Measurements from ENCODE around the gene LUZP2. TPM values are rescaled to one million over a fixed set of nuclear protein-coding genes. Genes with fewer than 3 reads are reported as not detected.

LUZP2 gene
- polyA plus RNA-seq, 1 of the 3 experiments (the other 2 are of a cell fraction): 0.03 TPM

GRCh38 chr11:24793479-24793878, 296.6 kb downstream of the LUZP2 start:
- Histone ChIP-seq H3K27me3 (ENCODE audit: insufficient read depth) (no peaks in the 10 kb centered on the region), H3K9me2 (no peaks in the 10 kb centered on the region), H3K9ac (no peak overlapping the region), H3K36me3 (replicated peaks in 1 of 2; ENCODE audit: control insufficient read depth in 1 of 2, insufficient read depth in 2 of 2, low read length in 1 of 2) (no peaks in the 10 kb centered on the region), H2AFZ (ENCODE audit: low read depth) (no peak overlapping the region), H3F3A (replicated peaks; ENCODE audit: insufficient read depth) (no peaks in the 10 kb centered on the region), H4K20me1 (ENCODE audit: insufficient read depth) (no peaks in the 10 kb centered on the region), H3K4me3 (ENCODE audit: low read depth in 2 of 2, low read length in 1 of 2) (no peak overlapping the region), H3K9me3 (no peaks in the 10 kb centered on the region), H3K27ac (ENCODE audit: low read depth in 2 of 2, low read length in 1 of 2) (no peak overlapping the region), H3K4me2 (no peak overlapping the region), H3K79me2 (ENCODE audit: insufficient read depth) (no peaks in the 10 kb centered on the region), H3K4me1 (ENCODE audit: control insufficient read depth in 1 of 2, insufficient read depth in 2 of 2, low read depth in 1 of 2, low read length in 1 of 2) (no peaks in the 10 kb centered on the region)
- ChIA-PET POLR2A (no interaction called here), CTCF (interaction anchor here (0.7 kb wide), 1 partner anchor 13 kb away, joined by 3 read pairs; no protein-coding TSS in a partner anchor)
- WGBS (ENCODE audit: low lambda C conversion rate): 68% methylated on average over 2 of the region's 2 CpGs
- no peak for DNase-seq
- TF ChIP-seq EZH2phosphoT487 (IDR thresholded peaks at IDR 0.05; ENCODE audit: borderline replicate concordance, low read depth): no peak
- no peak for TF ChIP-seq EP300 (IDR thresholded peaks at IDR 0.05; ENCODE audit: borderline replicate concordance in 1 of 2, low read depth in 1 of 2, low read length in 1 of 2)
- no peak for TF ChIP-seq NRF1 (IDR thresholded peaks at IDR 0.05; ENCODE audit: low read depth, low read length)
- TF ChIP-seq, protein P1, sequence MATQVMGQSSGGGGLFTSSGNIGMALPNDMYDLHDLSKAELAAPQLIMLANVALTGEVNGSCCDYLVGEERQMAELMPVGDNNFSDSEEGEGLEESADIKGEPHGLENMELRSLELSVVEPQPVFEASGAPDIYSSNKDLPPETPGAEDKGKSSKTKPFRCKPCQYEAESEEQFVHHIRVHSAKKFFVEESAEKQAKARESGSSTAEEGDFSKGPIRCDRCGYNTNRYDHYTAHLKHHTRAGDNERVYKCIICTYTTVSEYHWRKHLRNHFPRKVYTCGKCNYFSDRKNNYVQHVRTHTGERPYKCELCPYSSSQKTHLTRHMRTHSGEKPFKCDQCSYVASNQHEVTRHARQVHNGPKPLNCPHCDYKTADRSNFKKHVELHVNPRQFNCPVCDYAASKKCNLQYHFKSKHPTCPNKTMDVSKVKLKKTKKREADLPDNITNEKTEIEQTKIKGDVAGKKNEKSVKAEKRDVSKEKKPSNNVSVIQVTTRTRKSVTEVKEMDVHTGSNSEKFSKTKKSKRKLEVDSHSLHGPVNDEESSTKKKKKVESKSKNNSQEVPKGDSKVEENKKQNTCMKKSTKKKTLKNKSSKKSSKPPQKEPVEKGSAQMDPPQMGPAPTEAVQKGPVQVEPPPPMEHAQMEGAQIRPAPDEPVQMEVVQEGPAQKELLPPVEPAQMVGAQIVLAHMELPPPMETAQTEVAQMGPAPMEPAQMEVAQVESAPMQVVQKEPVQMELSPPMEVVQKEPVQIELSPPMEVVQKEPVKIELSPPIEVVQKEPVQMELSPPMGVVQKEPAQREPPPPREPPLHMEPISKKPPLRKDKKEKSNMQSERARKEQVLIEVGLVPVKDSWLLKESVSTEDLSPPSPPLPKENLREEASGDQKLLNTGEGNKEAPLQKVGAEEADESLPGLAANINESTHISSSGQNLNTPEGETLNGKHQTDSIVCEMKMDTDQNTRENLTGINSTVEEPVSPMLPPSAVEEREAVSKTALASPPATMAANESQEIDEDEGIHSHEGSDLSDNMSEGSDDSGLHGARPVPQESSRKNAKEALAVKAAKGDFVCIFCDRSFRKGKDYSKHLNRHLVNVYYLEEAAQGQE (IDR thresholded peaks at IDR 0.05; ENCODE audit: low read depth, low read length): no peak
- no peak for TF ChIP-seq JUND (IDR thresholded peaks at IDR 0.05)
- no peak for TF ChIP-seq GATA2 (CRISPR knock-in tag; IDR thresholded peaks at IDR 0.05)
- TF ChIP-seq POLR2AphosphoS5 (IDR thresholded peaks at IDR 0.05; ENCODE audit: low read depth, low read length): no peak
- no peak for TF ChIP-seq MAX (IDR thresholded peaks at IDR 0.05; ENCODE audit: low read depth)
- no peak for TF ChIP-seq RAD21 (IDR thresholded peaks at IDR 0.05; ENCODE audit: low read length)
- TF ChIP-seq FOSL2 (IDR thresholded peaks at IDR 0.05; ENCODE audit: borderline replicate concordance, low read depth): no peak

DNA sequence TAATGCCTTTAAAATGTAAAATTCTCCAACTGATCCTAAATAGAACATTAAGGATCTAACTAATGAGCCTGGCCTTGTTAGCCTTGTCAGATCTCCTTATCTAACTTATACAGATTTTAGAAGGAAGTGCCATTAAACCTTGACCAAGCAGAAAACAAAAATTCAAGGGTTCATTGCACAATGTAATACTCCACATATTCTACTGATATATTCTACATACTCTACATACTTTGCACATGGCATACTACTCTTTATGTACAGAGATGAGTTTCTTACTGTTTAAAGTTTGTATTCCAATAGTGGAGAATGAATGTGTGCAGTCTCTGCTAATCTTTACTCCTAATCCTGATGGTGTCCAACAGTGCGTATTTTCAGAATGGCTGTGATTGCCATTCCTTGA, 297.2 kb downstream of the LUZP2 start:
- Histone ChIP-seq H3K9ac (no peak overlapping the region), H3K9me3 (no peaks in the 10 kb centered on the region), H3K27me3 (ENCODE audit: insufficient read depth) (no peaks in the 10 kb centered on the region), H3K4me1 (ENCODE audit: control insufficient read depth in 1 of 2, insufficient read depth in 2 of 2, low read depth in 1 of 2, low read length in 1 of 2) (no peaks in the 10 kb centered on the region), H3K27ac (ENCODE audit: low read depth in 2 of 2, low read length in 1 of 2) (no peak overlapping the region), H2AFZ (ENCODE audit: low read depth) (no peak overlapping the region), H3K79me2 (ENCODE audit: insufficient read depth) (no peaks in the 10 kb centered on the region), H3F3A (replicated peaks; ENCODE audit: insufficient read depth) (no peaks in the 10 kb centered on the region), H3K9me2 (no peaks in the 10 kb centered on the region), H4K20me1 (ENCODE audit: insufficient read depth) (no peaks in the 10 kb centered on the region), H3K4me2 (no peak overlapping the region), H3K4me3 (ENCODE audit: low read depth in 2 of 2, low read length in 1 of 2) (no peak overlapping the region), H3K36me3 (replicated peaks in 1 of 2; ENCODE audit: control insufficient read depth in 1 of 2, insufficient read depth in 2 of 2, low read length in 1 of 2) (no peaks in the 10 kb centered on the region)
- WGBS (ENCODE audit: low lambda C conversion rate): 73% methylated on average over 1 of the region's 1 CpG
- ChIA-PET CTCF (interaction anchor here (0.7 kb wide), 1 partner anchor 12 kb away, joined by 3 read pairs; no protein-coding TSS in a partner anchor), POLR2A (no interaction called here)
- DNase-seq: no peak
- TF ChIP-seq MAX (IDR thresholded peaks at IDR 0.05; ENCODE audit: low read depth) (no peak), ELF1 (IDR thresholded peaks at IDR 0.05) (no peak), MEF2A (IDR thresholded peaks at IDR 0.05; ENCODE audit: borderline replicate concordance, low read depth) (no peak), GATA2 (CRISPR knock-in tag; IDR thresholded peaks at IDR 0.05) (no peak), TEAD4 (IDR thresholded peaks at IDR 0.05; ENCODE audit: borderline replicate concordance, insufficient read depth) (no peak), MXI1 (IDR thresholded peaks at IDR 0.05; ENCODE audit: low read depth, low read length) (no peak), CHD2 (IDR thresholded peaks at IDR 0.05; ENCODE audit: low read length, partially characterized antibody) (no peak), JUND (IDR thresholded peaks at IDR 0.05) (no peak), POLR2AphosphoS5 (IDR thresholded peaks at IDR 0.05; ENCODE audit: low read depth, low read length) (no peak), RFX5 (IDR thresholded peaks at IDR 0.05; ENCODE audit: low read length) (no peak), USF2 (IDR thresholded peaks at IDR 0.05; ENCODE audit: borderline replicate concordance, low read depth, low read length) (no peak)
- TF ChIP-seq, protein P1 (IDR thresholded peaks at IDR 0.05; ENCODE audit: low read depth, low read length): no peak

All from SK-N-SH (cell line).